ENCODE results near the gene TMEM125. TPM values are rescaled to one million over a fixed set of nuclear protein-coding genes. Genes with fewer than 3 reads are reported as not detected.

Gene TMEM125
- total and polyA plus RNA-seq, 7 donors, result not detected

DNA sequence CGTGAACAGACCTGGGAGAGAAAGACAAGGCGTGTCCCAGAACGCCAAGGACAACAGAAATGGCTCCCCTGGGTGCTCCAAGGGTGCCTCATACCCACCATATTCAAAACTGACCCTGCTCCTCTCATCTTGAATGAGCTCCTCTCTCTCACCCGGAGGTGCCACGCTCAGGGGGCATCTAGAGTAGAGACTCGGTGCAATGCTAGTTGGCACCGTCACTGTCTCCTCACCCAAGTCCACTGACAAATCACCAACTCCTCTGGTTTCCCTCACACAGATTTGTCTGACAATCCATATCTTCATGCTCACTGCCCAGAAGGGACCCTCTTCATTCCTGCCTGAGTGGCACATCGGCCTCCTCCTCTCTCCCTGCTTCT, 5.0 kb downstream of the TMEM125 start:
- TF ChIP-seq, protein P1, sequence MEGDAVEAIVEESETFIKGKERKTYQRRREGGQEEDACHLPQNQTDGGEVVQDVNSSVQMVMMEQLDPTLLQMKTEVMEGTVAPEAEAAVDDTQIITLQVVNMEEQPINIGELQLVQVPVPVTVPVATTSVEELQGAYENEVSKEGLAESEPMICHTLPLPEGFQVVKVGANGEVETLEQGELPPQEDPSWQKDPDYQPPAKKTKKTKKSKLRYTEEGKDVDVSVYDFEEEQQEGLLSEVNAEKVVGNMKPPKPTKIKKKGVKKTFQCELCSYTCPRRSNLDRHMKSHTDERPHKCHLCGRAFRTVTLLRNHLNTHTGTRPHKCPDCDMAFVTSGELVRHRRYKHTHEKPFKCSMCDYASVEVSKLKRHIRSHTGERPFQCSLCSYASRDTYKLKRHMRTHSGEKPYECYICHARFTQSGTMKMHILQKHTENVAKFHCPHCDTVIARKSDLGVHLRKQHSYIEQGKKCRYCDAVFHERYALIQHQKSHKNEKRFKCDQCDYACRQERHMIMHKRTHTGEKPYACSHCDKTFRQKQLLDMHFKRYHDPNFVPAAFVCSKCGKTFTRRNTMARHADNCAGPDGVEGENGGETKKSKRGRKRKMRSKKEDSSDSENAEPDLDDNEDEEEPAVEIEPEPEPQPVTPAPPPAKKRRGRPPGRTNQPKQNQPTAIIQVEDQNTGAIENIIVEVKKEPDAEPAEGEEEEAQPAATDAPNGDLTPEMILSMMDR (IDR thresholded peaks at IDR 0.05), result no peak
- Histone ChIP-seq H3K4me3 (no peak overlapping the region), H3K27me3 (ENCODE audit: insufficient read depth in 3 of 3, low read length in 2 of 3) (peaks cover 0 to 33% (median 5%) of the 10 kb centered on the region in 3 donors), H3K27ac (no peak overlapping the region), H3K4me1 (no peaks in the 10 kb centered on the region), H3K9me3 (no peaks in the 10 kb centered on the region), H3K36me3 (ENCODE audit: insufficient read depth in 1 of 2, low read depth in 1 of 2) (no peaks in the 10 kb centered on the region)
- DNase-seq (no peak), ATAC-seq (no peak)
- 72 to 87% (median 73%) methylated on average over 8 of the region's 8 CpGs for WGBS, 3 donors
- intact Hi-C loops (cut with DNase I), result no loop called here

DNA sequence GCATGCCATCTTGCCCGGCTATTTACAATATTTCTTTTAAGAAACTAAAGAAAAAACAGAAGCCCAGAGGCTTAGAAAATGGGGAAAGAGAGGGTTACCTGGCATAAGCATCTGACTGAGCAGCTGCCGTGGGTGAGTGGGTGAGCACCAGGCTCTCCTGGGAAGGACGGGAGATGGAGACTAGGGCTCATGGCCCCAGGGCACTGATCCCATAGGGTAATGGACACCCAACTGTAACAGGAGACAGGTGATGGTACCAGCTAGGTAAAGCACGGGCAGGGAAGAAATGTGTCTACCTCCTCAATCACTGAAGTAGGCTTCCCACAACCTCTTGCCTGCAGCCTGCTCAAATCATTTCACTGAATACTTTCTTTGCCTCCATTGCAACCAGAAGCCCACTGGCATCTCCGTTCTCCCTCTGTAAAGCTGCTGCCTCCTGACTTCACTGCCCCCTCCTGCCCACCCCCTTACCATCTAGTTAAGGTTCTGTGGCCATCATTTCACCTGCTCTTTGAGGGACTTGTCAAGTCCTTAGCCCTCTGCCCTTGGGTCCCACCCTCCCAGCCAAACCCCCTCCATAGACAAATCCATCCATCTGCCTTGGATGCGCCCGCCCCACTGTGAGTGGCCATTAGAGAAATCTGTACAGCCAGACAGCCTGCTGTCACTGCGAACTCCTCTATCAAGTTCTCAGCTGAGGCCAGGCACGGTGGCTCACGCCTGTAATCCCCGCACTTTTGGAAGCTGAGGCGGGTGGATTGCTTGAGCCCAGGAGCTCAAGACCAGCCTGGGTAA, 6.2 kb downstream of the TMEM125 start:
- intact Hi-C loops (cut with DNase I), result no loop called here
- Histone ChIP-seq H3K36me3 (ENCODE audit: insufficient read depth in 1 of 2, low read depth in 1 of 2) (no peaks in the 10 kb centered on the region), H3K9me3 (no peaks in the 10 kb centered on the region), H3K4me1 (no peaks in the 10 kb centered on the region), H3K4me3 (no peak overlapping the region), H3K27me3 (ENCODE audit: insufficient read depth in 3 of 3, low read length in 2 of 3) (peaks cover 0 to 24% (median 2%) of the 10 kb centered on the region in 3 donors), H3K27ac (no peak overlapping the region)
- TF ChIP-seq, protein P1 (IDR thresholded peaks at IDR 0.05), result no peak
- WGBS, 3 donors, result 63 to 75% (median 66%) methylated on average over 12 of the region's 12 CpGs
- DNase-seq, result no peak
- no peak for ATAC-seq

DNA sequence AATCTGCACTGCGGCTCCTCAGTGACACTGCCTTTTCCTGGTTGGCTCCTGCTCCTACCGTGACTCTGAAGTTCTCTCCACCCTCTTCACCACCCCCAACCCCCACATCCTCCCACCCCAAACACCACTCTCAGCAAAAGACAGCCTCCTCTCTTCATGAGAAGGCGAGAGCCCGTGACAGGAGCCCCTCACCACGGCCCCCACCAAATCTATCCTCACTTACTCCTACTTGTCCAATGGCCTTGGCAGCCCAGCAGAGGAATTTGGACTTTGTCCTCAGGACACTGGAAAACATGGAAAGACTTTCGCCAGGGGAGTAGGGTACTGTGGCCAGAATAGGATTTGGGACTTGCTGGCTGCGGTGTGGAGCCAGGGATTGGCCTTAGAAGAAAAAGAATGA, 6.9 kb downstream of the TMEM125 start:
- intact Hi-C loops (cut with DNase I), result no loop called here
- no peak for ATAC-seq
- Histone ChIP-seq H3K36me3 (ENCODE audit: insufficient read depth in 1 of 2, low read depth in 1 of 2) (no peaks in the 10 kb centered on the region), H3K4me3 (no peak overlapping the region), H3K4me1 (no peaks in the 10 kb centered on the region), H3K27ac (no peak overlapping the region), H3K9me3 (no peaks in the 10 kb centered on the region), H3K27me3 (ENCODE audit: insufficient read depth in 3 of 3, low read length in 2 of 3) (peaks cover 0 to 18% (median 2%) of the 10 kb centered on the region in 3 donors)
- DNase-seq, result no peak
- 42 to 44% (median 44%) methylated on average over 7 of the region's 7 CpGs for WGBS, 3 donors
- TF ChIP-seq, protein P1 (IDR thresholded peaks at IDR 0.05), result no peak

DNA sequence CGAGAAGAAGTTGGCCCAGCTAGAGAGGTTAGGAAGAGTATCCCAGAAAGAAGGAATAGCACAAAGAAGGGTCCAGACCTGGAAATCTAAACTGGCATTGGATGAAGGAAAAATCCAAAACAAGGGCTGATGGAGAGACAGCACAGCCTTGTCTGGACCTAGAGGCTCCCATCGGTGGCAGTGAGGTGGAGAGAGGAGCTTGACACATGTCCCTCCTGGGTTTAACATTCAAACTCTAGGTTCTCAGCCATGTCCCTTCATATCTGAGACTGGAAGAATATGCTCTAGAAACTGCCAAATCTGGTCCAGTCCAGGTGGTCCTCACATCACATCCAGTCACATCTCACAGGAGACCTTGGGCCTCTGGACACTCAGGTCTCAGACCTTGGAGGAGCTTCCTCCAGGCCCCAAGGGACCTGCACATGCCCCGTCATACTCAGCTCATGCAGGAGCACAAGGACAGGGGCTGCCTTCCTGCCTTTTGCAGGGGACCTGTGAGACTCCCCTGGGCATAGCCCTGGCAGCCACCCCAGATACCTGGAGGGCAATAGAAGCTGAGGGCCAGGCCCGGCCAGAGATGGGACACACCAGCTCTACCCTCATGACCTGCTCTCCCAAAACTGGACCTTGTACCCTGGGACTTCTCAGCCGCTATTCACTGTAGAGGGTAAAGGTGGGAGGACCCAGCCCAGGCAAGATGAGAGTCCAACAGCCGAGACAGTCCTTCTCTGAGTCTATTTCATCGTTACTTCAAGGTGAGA, 7.5 kb downstream of the TMEM125 start:
- H3K27ac ChIP-seq, result no peak overlapping the region
- H3K9me3 ChIP-seq, result no peaks in the 10 kb centered on the region
- intact Hi-C loops (cut with DNase I), result no loop called here
- no peaks in the 10 kb centered on the region for H3K36me3 ChIP-seq (ENCODE audit: insufficient read depth in 1 of 2, low read depth in 1 of 2)
- peaks cover 0 to 11% (median 2%) of the 10 kb centered on the region in 3 donors for H3K27me3 ChIP-seq (ENCODE audit: insufficient read depth in 3 of 3, low read length in 2 of 3)
- no peaks in the 10 kb centered on the region for H3K4me1 ChIP-seq
- TF ChIP-seq, protein P1 (IDR thresholded peaks at IDR 0.05), result no peak
- ATAC-seq (no peak), DNase-seq (no peak)
- H3K4me3 ChIP-seq, result no peak overlapping the region
- 78 to 85% (median 79%) methylated on average over 7 of the region's 7 CpGs for WGBS, 3 donors
